Measurements from ENCODE around the gene TMEM212.
"Not testable (repeated sequence)": the region's sequence is repeated elsewhere in the genome, so short reads cannot be mapped to it uniquely, and the experiment has no call there.

Gene TMEM212

GRCh38 chr3:171835116-171835515 lies 8.0 kb upstream of the TMEM212 start:
- no peak for DNase-seq

GRCh38 chr3:171835613-171836012 lies 7.5 kb upstream of the TMEM212 start:
- DNase-seq = no peak

GRCh38 chr3:171836855-171837254 lies 6.3 kb upstream of the TMEM212 start:
- no peak for DNase-seq

- no peak for DNase-seq
These were observed 5.5 kb upstream of the TMEM212 start for GRCh38 chr3:171837698-171838097.

- no peak for DNase-seq
These were observed 4.9 kb upstream of the TMEM212 start for GRCh38 chr3:171838218-171838720.

- DNase-seq = no peak
These were observed 3.9 kb upstream of the TMEM212 start for GRCh38 chr3:171839270-171839669.

- DNase-seq = no peak
These were observed 2.7 kb upstream of the TMEM212 start for GRCh38 chr3:171840445-171840810.

GRCh38 chr3:171840811-171841619 lies 2.1 kb upstream of the TMEM212 start:
- DNase-seq = no peak

GRCh38 chr3:171841620-171842000 lies 1.5 kb upstream of the TMEM212 start:
- no peak for DNase-seq

GRCh38 chr3:171844873-171845272 lies 1.7 kb downstream of the TMEM212 start:
- no peak for DNase-seq

- no peak for DNase-seq
These were observed 2.5 kb downstream of the TMEM212 start for GRCh38 chr3:171845481-171846284.

- DNase-seq = no peak
These were observed 3.4 kb downstream of the TMEM212 start for GRCh38 chr3:171846597-171846996.

GRCh38 chr3:171847133-171847532 lies 4.0 kb downstream of the TMEM212 start:
- DNase-seq = no peak

GRCh38 chr3:171847595-171848259 lies 4.6 kb downstream of the TMEM212 start:
- DNase-seq = no peak

GRCh38 chr3:171849617-171850319 lies 6.6 kb downstream of the TMEM212 start:
- no peak for DNase-seq

- no peak for DNase-seq
These were observed 7.3 kb downstream of the TMEM212 start for GRCh38 chr3:171850320-171850959.

GRCh38 chr3:171850960-171851659 lies 8.0 kb downstream of the TMEM212 start:
- no peak for DNase-seq

GRCh38 chr3:171851660-171852058 lies 8.5 kb downstream of the TMEM212 start:
- no peak for DNase-seq

GRCh38 chr3:171854649-171855305 lies 11.6 kb downstream of the TMEM212 start:
- no peak for DNase-seq

- DNase-seq = not testable (repeated sequence)
These were observed 15.6 kb downstream of the TMEM212 start for GRCh38 chr3:171858770-171859169.
